Right hindlimb (tissue), 1 donor: ENCODE measurements around the gene MARK3.

ENCODE experiments used
- DNase-seq: peaks from one replicate; pipeline ENCODE4 v3.0.0-alpha.2; 2018

MARK3 gene

DNA sequence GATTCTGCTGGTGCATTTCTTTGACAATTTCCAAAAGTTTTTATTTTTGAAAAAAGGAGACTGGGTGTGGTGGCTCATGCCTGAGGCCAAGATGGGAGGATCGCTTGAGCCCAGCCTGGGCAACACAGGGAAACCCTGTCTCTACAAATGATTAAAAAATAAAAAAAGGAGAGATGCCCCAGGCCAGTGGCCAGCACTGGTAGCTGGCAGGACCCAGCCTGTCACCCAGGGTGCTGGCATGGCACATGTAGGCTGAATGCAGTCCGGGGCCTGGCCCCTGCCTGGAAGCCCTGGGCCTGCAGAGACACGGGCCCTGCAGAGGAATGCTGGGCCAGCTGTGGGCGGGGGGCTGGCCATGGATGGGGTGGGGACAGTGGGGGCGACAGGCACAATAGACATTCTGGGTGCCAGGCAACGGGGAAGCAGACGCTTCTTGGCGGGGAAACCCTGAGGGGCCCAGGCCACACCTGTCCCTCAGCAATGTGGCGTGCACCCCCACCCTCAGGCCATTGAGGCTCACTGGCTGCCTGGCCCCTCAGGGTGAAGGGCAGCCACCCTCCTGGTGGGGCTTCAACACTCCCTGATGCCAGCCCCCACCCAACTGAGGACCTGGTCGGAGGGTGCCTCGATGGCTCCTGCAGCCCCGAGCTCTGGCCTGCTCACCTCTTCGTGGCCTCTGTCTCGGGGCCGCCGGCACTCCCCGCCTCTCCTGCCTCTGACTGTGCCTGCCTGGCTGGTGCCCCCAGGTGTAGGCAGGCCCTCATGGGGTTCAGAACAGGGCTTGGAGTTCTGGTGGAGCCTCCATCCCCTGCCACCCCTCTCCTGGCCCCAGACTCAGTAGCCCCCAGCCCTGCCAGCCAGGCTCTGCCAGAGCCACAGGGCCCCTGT, 155.8 kb downstream of the MARK3 start:
- DNase-seq = peak; percentile 70

DNA sequence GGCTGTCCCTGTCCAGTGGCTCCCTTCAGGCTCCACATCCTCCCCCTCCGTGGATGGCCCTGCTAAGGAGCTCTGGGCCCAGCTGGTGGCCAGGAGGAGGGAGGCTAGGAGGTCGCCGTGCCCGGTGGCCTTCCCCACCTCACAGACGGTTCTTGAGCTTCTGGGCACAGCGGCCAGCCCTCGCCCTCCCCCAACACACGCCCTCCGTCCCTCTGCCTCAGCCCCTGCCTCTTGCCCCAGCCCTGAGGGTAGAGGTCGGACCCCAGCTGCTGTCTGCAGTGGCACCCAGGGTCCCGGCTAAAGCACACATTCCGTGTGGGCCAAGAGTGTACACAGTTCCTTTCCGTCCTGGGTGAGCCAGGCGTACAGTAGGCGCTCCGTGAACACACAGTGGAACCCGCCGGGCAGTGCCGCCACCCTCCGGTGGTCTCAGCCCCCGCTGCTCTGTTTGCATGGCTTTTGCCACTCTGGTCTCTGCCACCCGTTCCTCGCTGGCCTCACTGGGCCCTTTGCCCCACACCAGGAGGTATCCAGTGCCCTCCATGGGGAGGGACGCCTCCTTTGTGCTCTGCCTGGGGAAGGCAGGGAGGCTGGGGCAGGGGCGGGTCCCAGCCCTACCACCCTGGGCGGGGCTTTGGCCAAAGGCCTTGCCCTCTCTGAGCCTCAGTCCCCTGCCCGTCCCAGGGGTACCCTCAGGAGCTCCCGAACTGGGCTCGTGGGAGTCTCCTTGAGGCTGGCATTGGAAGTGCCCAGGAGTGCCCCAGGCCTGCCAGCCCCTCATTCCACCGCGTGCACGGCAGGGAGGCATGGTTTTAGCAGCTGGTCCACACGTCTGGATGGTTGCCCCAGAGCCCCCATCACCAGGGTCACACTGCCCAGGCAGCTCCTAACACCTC, 156.7 kb downstream of the MARK3 start:
- peak; percentile 33 for DNase-seq

- DNase-seq = peak; percentile 87
Observed at GRCh38 chr14:103542605-103543088, 157.4 kb downstream of the MARK3 start.

- peak; percentile 29 for DNase-seq
Observed at GRCh38 chr14:103543140-103543539, 157.9 kb downstream of the MARK3 start.

- DNase-seq = peak; percentile 33
Observed at GRCh38 chr14:103543721-103544387, 158.6 kb downstream of the MARK3 start.

DNA sequence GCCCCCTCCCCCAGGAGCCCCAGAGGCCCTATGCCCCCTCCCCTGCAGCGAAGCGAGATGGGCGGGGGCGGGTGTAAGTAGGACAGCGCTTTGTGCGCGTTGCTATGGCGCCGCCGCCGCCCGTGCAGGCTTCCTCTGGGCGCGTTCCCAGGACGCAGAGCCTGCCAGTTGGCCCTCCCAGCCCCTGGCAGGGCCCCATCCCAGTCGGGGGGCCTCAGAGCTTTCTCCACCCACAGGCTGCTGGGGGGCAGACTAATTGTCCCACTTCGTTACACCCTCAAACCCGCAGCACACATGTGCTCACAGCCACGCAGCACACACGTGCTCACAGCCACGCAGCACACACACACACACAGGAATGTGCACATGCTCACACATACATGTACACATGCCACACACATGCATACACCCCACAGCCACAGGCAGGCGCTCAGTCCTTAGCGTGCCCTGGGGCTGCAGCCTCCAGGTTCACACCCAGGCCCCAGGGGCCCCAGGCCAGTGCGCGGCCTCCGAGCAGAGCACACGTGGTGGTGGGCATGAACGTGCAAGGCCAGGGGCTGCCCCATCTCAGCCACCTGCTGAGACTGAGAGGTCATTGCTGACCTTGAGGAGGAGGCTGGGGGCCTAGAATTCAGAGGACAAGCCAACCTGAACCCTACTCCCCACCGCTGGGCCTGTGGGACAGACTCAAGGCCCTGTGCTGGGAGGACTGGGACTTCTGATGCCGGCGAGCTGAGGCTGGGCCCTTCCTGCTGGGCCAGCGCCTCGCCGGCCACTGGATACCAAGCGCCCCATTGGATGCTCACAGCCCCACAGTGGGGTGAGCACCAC, 159.4 kb downstream of the MARK3 start:
- DNase-seq = peak; percentile 83

DNA sequence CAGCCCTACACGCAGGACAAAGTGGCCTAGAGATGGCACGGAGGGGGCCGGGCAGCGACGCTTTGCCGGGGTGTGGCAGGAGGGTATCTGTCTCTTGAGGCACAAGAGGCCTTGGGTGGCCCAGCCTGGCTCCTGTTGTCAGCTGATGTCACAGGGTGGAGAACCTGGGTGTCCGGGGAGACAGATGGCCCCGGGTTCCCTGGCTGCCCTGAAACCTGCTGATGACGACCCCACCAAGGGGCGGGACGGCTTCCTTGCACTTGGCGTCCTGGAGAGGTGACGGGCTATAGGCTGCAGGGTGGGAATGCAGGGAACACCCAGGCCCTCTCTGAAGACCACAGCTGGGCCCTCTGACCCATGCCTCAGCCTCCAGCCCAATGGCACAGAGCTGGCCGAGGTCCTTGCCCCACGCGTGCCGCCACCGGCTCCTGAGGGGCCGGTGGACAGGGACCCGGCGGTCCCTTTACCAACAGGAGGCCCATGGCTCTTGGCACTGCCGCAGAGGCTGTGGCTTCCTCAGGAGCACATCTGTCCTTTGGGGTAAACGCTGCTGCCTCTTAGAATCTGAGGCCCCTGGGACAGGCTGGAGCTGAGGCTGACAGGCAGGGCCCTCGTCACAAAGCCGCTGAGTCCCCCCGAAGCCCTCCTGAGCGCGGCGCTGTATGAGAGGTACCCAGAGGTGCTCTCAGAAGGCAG, 160.2 kb downstream of the MARK3 start:
- DNase-seq = peak; percentile 26

DNA sequence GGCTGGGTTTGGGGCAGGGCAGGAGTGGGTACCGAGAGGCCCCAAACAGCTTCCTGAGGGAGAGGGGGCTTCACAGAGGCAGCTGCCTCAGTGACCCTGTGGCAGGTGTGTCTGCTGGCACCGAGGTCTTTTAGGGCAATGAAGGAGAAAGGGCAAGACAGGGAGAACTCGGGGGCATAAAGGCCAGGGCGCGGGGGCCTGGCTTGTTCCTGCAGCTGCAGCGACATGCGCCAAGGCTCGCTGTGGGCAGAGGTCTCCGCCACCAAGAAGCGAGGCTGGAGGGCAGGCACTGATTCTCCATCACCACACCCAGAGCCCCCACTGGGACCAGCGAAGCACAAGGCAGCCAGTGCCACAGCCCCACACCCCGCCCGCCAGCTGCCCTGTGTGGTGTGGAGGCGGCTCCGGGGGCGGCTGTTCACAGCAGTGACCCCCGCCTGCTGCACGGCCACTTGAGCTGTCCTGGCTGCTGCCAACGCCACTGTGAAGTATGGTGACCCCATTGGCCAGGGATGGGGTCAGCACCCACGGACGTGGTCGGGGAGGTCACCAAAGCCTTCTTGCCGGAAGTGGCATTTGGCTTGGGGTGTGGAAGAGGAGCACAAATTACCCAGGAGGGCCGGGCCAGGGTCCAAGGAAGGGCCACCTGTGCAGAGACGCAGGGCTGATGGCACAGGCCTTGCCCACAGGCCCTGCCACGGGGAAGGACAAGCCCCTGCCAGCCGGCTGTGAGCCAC, 160.9 kb downstream of the MARK3 start:
- peak; percentile 31 for DNase-seq

DNA sequence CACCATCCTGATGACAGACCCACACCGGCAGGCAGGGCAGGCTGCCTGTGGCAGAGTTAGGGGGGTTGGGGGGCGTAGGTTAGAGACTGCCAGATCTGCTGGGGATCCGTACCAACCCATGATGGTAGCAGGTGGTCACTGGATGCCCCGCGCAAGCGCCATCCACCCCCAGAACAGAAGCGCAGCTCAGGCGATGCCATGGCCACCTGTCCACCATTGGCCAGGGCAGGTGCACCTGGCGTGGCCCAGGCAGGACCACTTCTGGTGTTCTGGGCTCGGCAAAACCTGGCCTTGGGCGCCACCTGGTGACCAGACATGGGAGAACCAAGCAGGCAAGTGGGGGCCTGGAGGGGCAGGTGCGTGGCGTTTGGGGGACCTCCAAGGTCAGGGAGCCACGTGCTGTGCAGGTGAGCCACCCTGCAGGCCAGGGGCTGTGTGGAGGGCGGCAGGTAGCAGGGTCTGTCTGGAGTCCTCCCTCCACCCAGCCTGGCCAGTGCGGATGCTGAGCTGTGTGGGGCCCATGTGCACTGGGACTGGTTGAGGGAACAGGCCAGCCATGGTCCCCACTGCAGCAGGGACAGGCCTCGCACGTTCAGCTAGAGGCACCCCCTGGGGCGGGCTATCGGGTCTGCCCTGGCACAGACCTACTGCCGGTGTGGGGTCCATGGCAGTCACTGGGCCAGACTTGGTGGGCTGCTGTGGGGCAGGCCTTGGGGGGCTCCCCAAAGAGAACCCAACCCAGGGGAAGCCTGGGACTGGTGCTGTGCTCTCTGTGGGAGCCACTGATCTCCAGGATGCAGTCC, 161.6 kb downstream of the MARK3 start:
- peak; percentile 76 for DNase-seq

- peak; percentile 16 for DNase-seq
Observed at GRCh38 chr14:103547455-103547940, 162.3 kb downstream of the MARK3 start.

DNA sequence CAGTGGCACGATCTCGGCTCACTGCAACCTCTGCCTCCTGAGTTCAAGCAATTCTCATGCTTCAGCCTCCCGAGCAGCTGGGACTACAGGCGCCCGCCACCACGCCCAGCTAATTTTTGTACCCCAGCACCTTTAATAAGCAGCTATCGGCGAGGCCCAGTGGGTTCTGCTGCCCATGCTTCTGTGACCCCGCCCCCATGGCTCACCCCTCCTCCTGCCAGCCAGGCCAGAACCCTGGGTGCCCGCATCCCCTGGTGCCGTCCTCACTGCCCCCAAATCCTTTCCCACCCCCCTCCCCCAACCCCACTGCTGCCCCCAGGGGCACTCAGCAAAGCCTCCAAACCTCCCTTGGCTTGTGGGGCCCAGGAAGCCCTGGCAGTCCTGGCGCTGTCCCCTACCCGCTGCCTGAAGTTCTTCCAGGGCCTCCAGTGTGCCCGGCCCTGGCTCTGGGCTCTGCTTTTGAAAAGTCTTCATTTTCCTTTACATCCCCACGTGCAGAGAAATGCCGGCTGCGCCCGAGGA, 162.8 kb downstream of the MARK3 start:
- peak; percentile 21 for DNase-seq

DNA sequence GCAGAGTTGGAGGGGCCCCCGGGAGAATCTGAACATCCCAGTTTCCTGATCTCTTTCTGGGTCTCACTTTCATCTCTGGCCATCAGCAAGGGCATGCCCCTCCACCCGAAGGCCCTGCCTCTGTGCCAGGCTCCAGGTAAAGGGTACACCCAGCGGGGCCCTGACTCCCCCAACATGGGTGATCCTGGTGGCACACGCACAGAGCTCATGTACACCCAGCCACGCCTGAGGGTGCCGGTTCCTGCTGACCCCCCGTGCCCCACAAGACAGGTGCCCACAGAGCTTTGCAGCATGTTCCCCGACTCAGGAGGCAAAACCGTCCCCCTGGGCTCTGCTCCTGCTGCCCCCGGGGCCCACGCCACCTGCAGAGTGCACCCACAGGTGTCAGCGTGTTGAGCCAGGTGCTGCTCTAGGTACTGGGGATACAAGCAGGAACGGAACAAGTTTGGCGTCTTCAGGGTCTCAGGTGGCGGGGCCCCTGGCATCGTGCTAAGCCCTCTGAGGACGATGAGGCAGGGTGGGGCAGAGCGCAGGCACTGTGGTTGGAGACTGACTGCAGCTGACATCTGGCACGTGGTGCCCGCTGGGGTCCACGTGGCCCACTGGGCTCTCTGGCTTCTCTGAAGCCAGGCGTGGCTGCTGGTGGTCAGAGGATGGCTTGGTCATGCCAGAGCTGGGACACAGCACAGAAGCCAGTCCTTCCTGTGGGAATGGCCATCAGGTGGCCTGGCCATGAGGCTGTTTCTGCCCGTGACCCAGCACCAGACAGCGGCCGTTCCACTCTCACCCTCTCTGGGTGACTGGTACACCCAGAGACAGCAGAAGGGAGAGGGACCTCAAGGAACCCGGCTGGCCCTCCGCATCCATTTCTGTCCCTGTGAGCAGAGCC, 163.5 kb downstream of the MARK3 start:
- DNase-seq = peak; percentile 16

DNA sequence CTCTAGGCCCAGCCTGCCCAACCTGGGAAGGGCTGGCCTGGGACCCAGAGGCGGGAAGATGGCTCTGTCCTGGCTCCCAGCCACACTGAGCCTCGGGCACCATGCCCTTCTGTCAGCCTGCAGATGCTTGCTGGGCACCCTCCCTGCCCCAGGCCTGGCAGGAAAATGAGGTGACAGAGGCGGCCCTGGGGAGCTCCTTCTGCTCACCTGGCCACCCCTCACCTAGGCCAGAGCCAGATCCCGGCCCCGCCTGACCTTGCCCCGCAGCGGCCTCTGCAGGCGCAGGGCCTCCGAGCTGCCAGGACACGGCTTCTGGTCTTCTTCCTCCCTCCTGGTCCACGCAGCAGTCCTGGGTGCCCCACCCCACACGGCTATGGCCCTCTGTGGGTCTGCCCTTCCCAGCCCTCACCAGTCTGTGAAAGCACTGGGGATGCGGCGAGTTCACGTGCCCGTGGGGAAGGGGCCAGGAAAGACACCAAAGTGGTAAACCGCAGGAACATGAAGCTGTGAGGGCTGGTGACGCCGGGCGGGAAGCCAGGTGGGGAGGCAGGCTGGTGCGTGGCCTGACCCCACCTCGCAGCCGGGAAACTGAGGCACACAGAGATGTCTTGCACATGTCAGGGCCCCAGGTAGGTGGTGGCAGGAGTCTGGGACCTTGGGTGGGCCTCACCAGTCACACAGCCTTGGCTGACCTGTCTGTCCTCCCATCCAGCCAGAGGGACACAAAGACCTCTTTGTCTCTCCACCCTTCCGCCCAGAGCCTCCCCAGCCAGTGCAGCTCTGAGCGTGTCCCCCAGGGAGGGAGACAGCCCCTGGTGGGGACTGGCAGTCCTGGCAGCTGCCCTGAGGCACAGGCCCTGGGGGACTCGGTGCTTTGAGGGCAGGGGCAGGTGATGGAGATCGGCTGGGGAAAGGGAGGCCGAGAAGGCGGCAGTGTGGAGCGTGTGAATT, 164.4 kb downstream of the MARK3 start:
- DNase-seq = peak; percentile 35

- DNase-seq = peak; percentile 40
Observed at GRCh38 chr14:103550451-103551337, 165.5 kb downstream of the MARK3 start.

- DNase-seq = peak; percentile 82
Observed at GRCh38 chr14:103551338-103551762, 166.1 kb downstream of the MARK3 start.
